IMR-90 (cell line): ENCODE measurements around the gene C16orf92. TPM values are rescaled to one million over a fixed set of nuclear protein-coding genes. Genes with fewer than 3 reads are reported as not detected.

Experiments used
- ATAC-seq: fragments of 200-7000 bp; cut with Tn5 transposase; 2 replicates; pipeline ENCODE4 v1.9.1; 2020; ENCODE audit warnings: low read depth, mild to moderate bottlenecking, moderate library complexity
- BruUV-seq: library from RNA; stranded (reverse); fragments of 400-500 nt; replicated peaks from 2 replicates; lab custom pipeline; 2021; lab: Mats Ljungman, UMichigan
- CTCF ChIA-PET: fragments of 300-600 bp; formaldehyde crosslinking; extraction: SDS; loops from one replicate; lab custom pipeline; 2021; ENCODE audit warnings: antibody characterized with exemption; lab: Yijun Ruan, JAX
- POLR2A ChIA-PET: fragments of 300-600 bp; sonication (Branson Sonifier 250); formaldehyde crosslinking; loops from one replicate; lab custom pipeline; 2022; ENCODE audit warnings: antibody characterized with exemption; ENCODE audit not compliant: unreplicated experiment; lab: Charles Lee
- DNase-seq: peaks from one replicate; pipeline ENCODE4 v3.0.0; 2013
- H2AFZ ChIP-seq: replicated peaks from 2 replicates; pipeline ENCODE3; 2013; ENCODE audit warnings: low read length, mild to moderate bottlenecking; ENCODE audit not compliant: poor library complexity
- H2AK5ac ChIP-seq: 2 replicates; pipeline ENCODE4 v1.6.1; 2013; ENCODE audit warnings: low read depth, low read length, inconsistent platforms
- H2AK9ac ChIP-seq: replicated peaks from 2 replicates; pipeline ENCODE3; 2013; ENCODE audit warnings: mild to moderate bottlenecking, low read depth, low read length, moderate library complexity; ENCODE audit not compliant: poor library complexity
- H2BK120ac ChIP-seq: 2 replicates; pipeline ENCODE4 v1.6.1; 2013; ENCODE audit warnings: low read depth, low read length, inconsistent platforms
- H2BK15ac ChIP-seq: 3 replicates; pipeline ENCODE4 v1.6.1; 2013; ENCODE audit warnings: low read depth, low read length, inconsistent platforms
- H2BK20ac ChIP-seq: 2 replicates; pipeline ENCODE4 v1.6.1; 2013; ENCODE audit warnings: low read depth, mild to moderate bottlenecking, inconsistent platforms, low read length, moderate library complexity
- H2BK5ac ChIP-seq: 2 replicates; pipeline ENCODE4 v1.6.1; 2013; ENCODE audit warnings: mild to moderate bottlenecking, low read depth, low read length, inconsistent platforms; ENCODE audit not compliant: poor library complexity, severe bottlenecking
- H3K14ac ChIP-seq: replicated peaks from 2 replicates; pipeline ENCODE4 v1.6.1; 2013; ENCODE audit warnings: low read depth, low read length, inconsistent platforms
- H3K18ac ChIP-seq: 2 replicates; pipeline ENCODE4 v1.6.1; 2013; ENCODE audit warnings: low read depth, low read length, control low read depth
- H3K23ac ChIP-seq: 2 replicates; pipeline ENCODE4 v1.6.1; 2013; ENCODE audit warnings: low read depth, low read length, inconsistent platforms
- H3K27ac ChIP-seq: 2 replicates; pipeline ENCODE4 v1.5.1; 2013; ENCODE audit warnings: mild to moderate bottlenecking, control low read depth, low read length; ENCODE audit not compliant: insufficient read depth
- H3K27me3 ChIP-seq: 2 replicates; pipeline ENCODE4 v1.6.1; 2013; ENCODE audit warnings: low read length; ENCODE audit not compliant: control insufficient read depth, insufficient read depth
- H3K36me3 ChIP-seq: 2 replicates; pipeline ENCODE4 v1.6.1; 2013; ENCODE audit warnings: low read length, mixed read lengths; ENCODE audit not compliant: control insufficient read depth, insufficient read depth
- H3K4ac ChIP-seq: 2 replicates; pipeline ENCODE4 v1.6.1; 2013; ENCODE audit warnings: low read depth, low read length, inconsistent platforms
- H3K4me1 ChIP-seq: 2 replicates; pipeline ENCODE4 v1.6.1; 2013; ENCODE audit warnings: low read length, mixed read lengths; ENCODE audit not compliant: control insufficient read depth, insufficient read depth
- H3K4me2 ChIP-seq: 2 replicates; pipeline ENCODE4 v1.6.1; 2013; ENCODE audit warnings: low read depth, mild to moderate bottlenecking, control low read depth, low read length, moderate library complexity
- H3K4me3 ChIP-seq: 2 replicates; pipeline ENCODE4 v1.5.1; 2013; ENCODE audit warnings: low read depth, mild to moderate bottlenecking, control low read depth, low read length, moderate library complexity; ENCODE audit not compliant: insufficient read depth
- H3K56ac ChIP-seq: 2 replicates; pipeline ENCODE4 v1.6.1; 2013; ENCODE audit warnings: low read length, inconsistent platforms; ENCODE audit not compliant: insufficient read depth; ENCODE audit errors: extremely low read depth
- H3K79me1 ChIP-seq, 2 experiments: 2 replicates each; pipeline ENCODE4 v1.6.1; 2013; ENCODE audit warnings: low read length in 2 of 2, inconsistent platforms in 1 of 2, low read depth in 1 of 2
- H3K9ac ChIP-seq: 2 replicates; pipeline ENCODE4 v1.6.1; 2013; ENCODE audit warnings: low read depth, low read length, control low read depth
- H3K9me1 ChIP-seq: 2 replicates; pipeline ENCODE4 v1.6.1; 2013; ENCODE audit warnings: low read length, inconsistent platforms; ENCODE audit not compliant: insufficient read depth
- H3K9me3 ChIP-seq: 2 replicates; pipeline ENCODE4 v1.6.1; 2013; ENCODE audit warnings: low read length; ENCODE audit not compliant: control insufficient read depth, insufficient read depth
- H4K20me1 ChIP-seq: 2 replicates; pipeline ENCODE4 v1.6.1; 2013; ENCODE audit warnings: low read length, inconsistent platforms; ENCODE audit not compliant: insufficient read depth
- H4K5ac ChIP-seq: 2 replicates; pipeline ENCODE4 v1.6.1; 2013; ENCODE audit warnings: mild to moderate bottlenecking, low read depth, low read length, control low read depth
- H4K8ac ChIP-seq, 2 experiments: 2 replicates each; pipeline ENCODE4 v1.6.1; 2013; ENCODE audit warnings: low read depth in 2 of 2, low read length in 2 of 2, control low read depth in 1 of 2, inconsistent platforms in 1 of 2
- H4K91ac ChIP-seq: 2 replicates; pipeline ENCODE4 v1.6.1; 2013; ENCODE audit warnings: low read depth, low read length, inconsistent platforms; ENCODE audit not compliant: insufficient read depth
- BHLHE40 ChIP-seq: fragments of 150-350 bp; IDR thresholded peaks from 2 replicates; pipeline ENCODE4 v1.6.1; 2016; ENCODE audit warnings: mild to moderate bottlenecking, low read depth, low read length
- CEBPB ChIP-seq: IDR thresholded peaks from 2 replicates; pipeline ENCODE4 v1.6.1; 2012; ENCODE audit warnings: low read depth, low read length, improper control_type of control experiment
- CHD1 ChIP-seq: IDR thresholded peaks from 2 replicates; pipeline ENCODE4 v1.6.1; 2012; ENCODE audit warnings: low read depth, low read length, improper control_type of control experiment
- CTCF ChIP-seq: conservative IDR thresholded peaks from 2 replicates; pipeline ENCODE4 v1.5.1; 2012; ENCODE audit warnings: mild to moderate bottlenecking, low read depth, low read length, improper control_type of control experiment
- ELK1 ChIP-seq: fragments of 150-350 bp; IDR thresholded peaks from 2 replicates; pipeline ENCODE4 v1.6.1; 2016; ENCODE audit warnings: low read depth, mild to moderate bottlenecking, low read length, moderate library complexity, borderline replicate concordance
- FOS ChIP-seq: fragments of 150-350 bp; IDR thresholded peaks from 2 replicates; pipeline ENCODE4 v1.6.1; 2016; ENCODE audit warnings: low read depth, low read length
- MAFK ChIP-seq: IDR thresholded peaks from 2 replicates; pipeline ENCODE4 v1.6.1; 2012; ENCODE audit warnings: low read depth, low read length, improper control_type of control experiment
- MAZ ChIP-seq: IDR thresholded peaks from 2 replicates; pipeline ENCODE4 v1.6.1; 2012; ENCODE audit warnings: low read depth, mild to moderate bottlenecking, low read length, improper control_type of control experiment, moderate library complexity, borderline replicate concordance
- MXI1 ChIP-seq: IDR thresholded peaks from 2 replicates; pipeline ENCODE4 v1.6.1; 2012; ENCODE audit warnings: low read depth, mild to moderate bottlenecking, low read length, moderate library complexity, borderline replicate concordance
- NFE2L2 ChIP-seq: fragments of 150-350 bp; IDR thresholded peaks from 2 replicates; pipeline ENCODE4 v1.6.1; 2016; ENCODE audit warnings: low read depth, mild to moderate bottlenecking, low read length
- POLR2A ChIP-seq: IDR thresholded peaks from 2 replicates; pipeline ENCODE4 v1.6.1; 2012; ENCODE audit warnings: mild to moderate bottlenecking, low read depth, low read length
- RAD21 ChIP-seq: IDR thresholded peaks from 2 replicates; pipeline ENCODE4 v1.6.1; 2012; ENCODE audit warnings: low read length, improper control_type of control experiment
- RCOR1 ChIP-seq: IDR thresholded peaks from 2 replicates; pipeline ENCODE4 v1.6.1; 2012; ENCODE audit warnings: mild to moderate bottlenecking, low read length, improper control_type of control experiment; ENCODE audit not compliant: insufficient replicate concordance
- RFX5 ChIP-seq: IDR thresholded peaks from 2 replicates; pipeline ENCODE4 v1.8.0; 2012; ENCODE audit warnings: low read depth, mild to moderate bottlenecking, low read length, moderate library complexity
- SMC3 ChIP-seq: fragments of 150-350 bp; IDR thresholded peaks from 2 replicates; pipeline ENCODE4 v1.6.1; 2016; ENCODE audit warnings: low read depth, mild to moderate bottlenecking, antibody characterized with exemption, low read length, moderate library complexity
- USF2 ChIP-seq: fragments of 150-350 bp; IDR thresholded peaks from 2 replicates; pipeline ENCODE4 v1.6.1; 2017; ENCODE audit warnings: mild to moderate bottlenecking, antibody characterized with exemption, low read length, low read depth
- WGBS, 2 experiments: methylation state at CpG; one replicate each; pipeline versions ENCODE4 v1.1.5 to v1.1.7; 2013; ENCODE audit warnings: missing lambda C conversion rate in 2 of 2; ENCODE audit not compliant: insufficient read length in 1 of 2; ENCODE audit errors: extremely low coverage in 2 of 2; 5-methylcytosine and 5-hydroxymethylcytosine counted together
- dilution Hi-C: fragments of 300-500 bp; cut with HindIII; formaldehyde crosslinking; loops from one replicate; pipeline ENCODE4 v1.14.3; 2018; ENCODE audit warnings: low sequenced_read_pairs; ENCODE audit not compliant: unreplicated experiment
- in situ Hi-C: fragments of 300-500 bp; cut with MboI; formaldehyde crosslinking; loops from 3 replicates; pipeline ENCODE4 v1.14.3; 2019; ENCODE audit warnings: low sequenced_read_pairs, inconsistent platforms, mixed read lengths
- intact Hi-C: fragments of 100-400 bp; cut with micrococcal nuclease; formaldehyde crosslinking; loops from 2 replicates; pipeline ENCODE4 v1.10.0; 2022
- polyA plus RNA-seq, 3 experiments: library from polyadenylated mRNA; depleted of rRNA; stranded (reverse); fragments of >200 nt; gene quantifications; 2 replicates each; pipeline ENCODE4 v1.2.3, GENCODE V29; 2012; ENCODE audit warnings: low replicate concordance in 1 of 3
- total RNA-seq: library from RNA; depleted of rRNA; stranded (reverse); fragments of >200 nt; gene quantifications from 2 replicates; pipeline ENCODE4 v1.2.3, GENCODE V29; 2012

The C16orf92 gene
- total and polyA plus RNA-seq, 2 of the 4 experiments (the other 2 are of a cell fraction) = not detected

GRCh38 chr16:30004811-30005242 is 18.2 kb upstream of the C16orf92 start:
- Histone ChIP-seq H2AFZ (no peak overlapping the region), H3K23ac (no peak overlapping the region), H3K79me1 (peaks cover 2 to 7% of the 10 kb centered on the region in 2 experiments; a peak in 3 of 4 replicates), H3K4ac (no peak overlapping the region), H3K14ac (no peak overlapping the region), H3K9me1 (no peaks in the 10 kb centered on the region), H3K27me3 (peaks cover 6% of the 10 kb centered on the region; the same call in 1 of the 2 replicates), H3K18ac (no peak overlapping the region), H4K5ac (no peak overlapping the region), H2BK20ac (no peak overlapping the region), H3K36me3 (peaks cover 17% of the 10 kb centered on the region), H4K8ac (no peak overlapping the region), H2BK120ac (no peak overlapping the region), H3K56ac (no peak overlapping the region), H2AK9ac (peak overlapping the region; percentile 28), H3K4me3 (no peak overlapping the region), H3K4me1 (no peaks in the 10 kb centered on the region), H2BK15ac (no peak overlapping the region), H4K91ac (no peak overlapping the region), H2AK5ac (no peak overlapping the region), H3K27ac (no peak overlapping the region), H4K20me1 (no peaks in the 10 kb centered on the region; the same call in 1 of the 2 replicates), H3K4me2 (no peak overlapping the region), H3K9me3 (no peaks in the 10 kb centered on the region), H3K9ac (no peak overlapping the region), H2BK5ac (no peak overlapping the region)
- WGBS, 2 experiments = no CpG with 5 or more reads among the region's 11 CpGs
- intact Hi-C loops (no loop called here), in situ Hi-C loops (no loop called here), dilution Hi-C loops (no loop called here)
- TF ChIP-seq BHLHE40 (no peak), CHD1 (no peak), FOS (no peak), RCOR1 (no peak), USF2 (no peak), SMC3 (no peak), RAD21 (no peak), CEBPB (no peak), MAZ (no peak), CTCF (no peak), MAFK (no peak), NFE2L2 (no peak), RFX5 (no peak), MXI1 (no peak), ELK1 (no peak), POLR2A (no peak)
- ChIA-PET POLR2A (interaction anchor here (0.5 to 0.6 kb wide), 2 partner anchors 13 to 886 kb away, joined by 3 to 5 read pairs; no protein-coding TSS in a partner anchor), CTCF (no interaction called here)
- DNase-seq (no peak), ATAC-seq (no peak)
- no TSS peak for BruUV-seq
